HG02610 (cell line): ENCODE measurements around the gene AUP1.

ENCODE experiments used
- ATAC-seq: cut with Tn5 transposase; IDR thresholded peaks from one replicate; pipeline ENCODE4 v1.9.1; 2021; ENCODE audit warnings: mild to moderate bottlenecking, moderate library complexity; ENCODE audit not compliant: unreplicated experiment

AUP1 gene

GRCh38 chr2:74558284-74559230 lies 29.1 kb upstream of the AUP1 start:
- ATAC-seq = no peak

DNA sequence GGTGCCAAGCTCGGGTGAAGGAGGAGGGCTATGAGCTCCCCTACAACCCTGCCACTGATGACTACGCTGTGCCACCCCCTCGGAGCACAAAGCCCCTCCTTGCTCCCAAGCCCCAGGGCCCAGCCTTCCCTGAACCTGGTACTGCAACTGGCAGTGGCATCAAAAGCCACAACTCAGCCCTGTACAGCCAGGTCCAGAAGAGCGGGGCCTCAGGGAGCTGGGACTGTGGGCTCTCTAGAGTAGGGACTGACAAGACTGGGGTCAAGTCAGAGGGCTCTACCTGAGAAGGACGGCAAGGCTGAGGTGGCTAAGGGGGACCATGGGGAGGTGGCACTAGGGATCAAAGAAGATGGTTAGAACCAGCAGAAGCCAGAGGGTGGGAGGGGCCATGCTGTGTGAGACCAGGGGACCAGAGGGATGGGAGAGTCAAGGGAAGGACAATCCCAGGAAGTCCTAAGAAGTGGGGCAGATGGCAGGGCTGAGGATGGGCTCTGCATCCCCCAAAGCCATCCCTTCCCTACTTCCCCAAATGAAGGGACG lies 27.4 kb upstream of the AUP1 start:
- ATAC-seq = no peak

DNA sequence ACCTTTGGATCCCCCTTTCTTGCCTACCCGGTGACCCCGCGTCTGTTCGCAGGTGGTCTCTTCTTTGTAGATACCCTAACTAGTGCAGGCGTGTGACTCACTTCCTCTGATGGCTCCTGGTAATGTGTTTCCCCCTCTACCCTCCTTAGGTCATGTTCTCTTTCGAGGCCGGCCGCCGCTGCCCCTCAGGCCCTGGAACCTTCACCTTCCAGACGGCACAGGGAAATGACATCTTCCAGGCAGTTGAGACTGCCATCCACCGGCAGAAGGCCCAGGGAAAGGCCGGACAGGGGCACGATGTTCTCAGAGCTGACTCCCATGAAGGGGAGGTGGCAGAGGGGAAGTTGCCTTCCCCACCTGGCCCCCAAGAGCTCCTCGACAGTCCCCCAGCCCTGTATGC lies 26.7 kb upstream of the AUP1 start:
- no peak for ATAC-seq

GRCh38 chr2:74555610-74556103 lies 26.2 kb upstream of the AUP1 start:
- ATAC-seq = no peak

DNA sequence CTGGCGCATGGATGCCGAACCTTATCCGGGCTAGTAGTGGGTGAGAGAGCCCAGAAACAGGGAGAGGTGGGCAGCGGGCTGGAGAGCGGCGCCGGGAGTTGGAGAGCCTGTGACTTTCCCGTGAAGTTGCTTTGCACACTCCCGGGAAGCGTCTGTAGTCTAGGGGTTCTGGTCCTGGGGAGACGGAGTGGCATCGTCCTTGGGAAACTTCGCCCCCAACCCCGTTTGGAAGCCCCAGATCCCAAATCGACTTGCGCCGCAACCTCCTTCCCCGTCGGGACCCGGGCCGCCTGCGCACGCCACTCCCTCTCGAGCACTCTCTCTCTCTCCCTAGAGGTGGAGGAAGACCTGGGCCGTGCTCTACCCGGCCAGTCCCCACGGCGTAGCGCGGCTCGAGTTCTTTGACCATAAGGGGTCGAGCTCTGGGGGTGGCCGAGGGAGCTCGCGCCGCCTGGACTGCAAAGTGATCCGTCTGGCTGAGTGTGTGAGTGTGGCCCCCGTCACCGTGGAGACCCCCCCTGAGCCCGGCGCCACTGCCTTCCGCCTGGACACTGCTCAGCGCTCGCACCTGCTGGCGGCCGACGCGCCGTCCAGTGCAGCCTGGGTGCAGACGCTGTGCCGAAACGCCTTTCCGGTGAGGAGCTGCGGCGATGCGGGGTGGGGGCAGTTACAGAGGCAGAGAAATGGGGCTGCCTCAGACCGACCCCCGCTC lies 25.5 kb upstream of the AUP1 start:
- ATAC-seq = peak; percentile 33

DNA sequence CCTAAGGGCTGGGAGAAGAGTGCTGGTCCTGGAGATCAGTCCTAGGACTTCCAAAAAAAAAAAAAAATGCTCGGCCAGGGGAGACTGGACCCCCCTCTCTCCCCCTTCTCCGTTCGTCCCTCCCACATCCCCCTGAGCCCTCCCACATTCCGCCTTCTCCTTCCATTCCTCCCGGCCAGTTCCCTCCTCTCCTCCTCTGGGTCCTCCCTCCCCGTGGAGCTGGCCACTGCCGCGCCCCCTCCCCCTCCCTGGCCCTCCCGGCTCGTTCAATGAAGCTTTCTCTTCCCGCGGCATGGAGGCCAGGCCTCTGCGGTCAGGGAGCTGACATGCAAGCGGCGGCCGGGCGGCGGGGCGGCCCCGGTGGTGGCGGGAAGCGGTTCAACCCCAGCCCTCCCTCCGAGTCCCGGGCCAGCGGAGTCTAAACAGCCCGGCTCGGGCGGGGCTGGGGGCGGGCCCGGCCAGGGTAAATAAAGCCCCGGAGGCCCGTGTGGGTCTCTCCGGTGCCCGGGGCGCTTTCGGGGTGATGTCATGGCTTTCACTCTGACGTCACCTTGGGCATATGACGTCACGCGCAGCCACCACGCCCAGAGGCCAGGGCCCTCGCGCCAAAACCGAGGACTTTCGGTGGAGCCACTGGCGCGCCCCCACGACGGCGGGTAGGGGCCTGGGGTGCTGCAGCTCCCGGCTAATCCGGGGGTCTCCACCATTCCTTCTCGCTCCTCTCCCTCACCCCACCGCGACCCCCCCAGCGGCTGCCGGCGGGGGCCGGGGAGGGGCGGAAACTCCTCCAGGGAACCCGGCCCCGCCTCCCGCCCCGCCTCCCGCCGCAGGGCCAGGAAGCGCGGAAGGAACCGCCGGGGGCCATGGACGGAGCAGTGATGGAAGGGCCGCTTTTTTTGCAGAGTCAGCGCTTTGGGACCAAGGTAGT lies 24.6 kb upstream of the AUP1 start, which contains the start of the genes DOK1 and LOXL3:
DOK1 (plus strand) TSS at position 829 of the 928 bp plus-strand sequence; CDS start at position 864, 35 bp downstream.
LOXL3 (minus strand) TSS at position 51 of the 928 bp plus-strand sequence. CDS start 1,308 bp downstream, outside the sequence.
- ATAC-seq = peak; percentile 48

- ATAC-seq = no peak
Observed at GRCh38 chr2:74552914-74553811, 23.7 kb upstream of the AUP1 start.

DNA sequence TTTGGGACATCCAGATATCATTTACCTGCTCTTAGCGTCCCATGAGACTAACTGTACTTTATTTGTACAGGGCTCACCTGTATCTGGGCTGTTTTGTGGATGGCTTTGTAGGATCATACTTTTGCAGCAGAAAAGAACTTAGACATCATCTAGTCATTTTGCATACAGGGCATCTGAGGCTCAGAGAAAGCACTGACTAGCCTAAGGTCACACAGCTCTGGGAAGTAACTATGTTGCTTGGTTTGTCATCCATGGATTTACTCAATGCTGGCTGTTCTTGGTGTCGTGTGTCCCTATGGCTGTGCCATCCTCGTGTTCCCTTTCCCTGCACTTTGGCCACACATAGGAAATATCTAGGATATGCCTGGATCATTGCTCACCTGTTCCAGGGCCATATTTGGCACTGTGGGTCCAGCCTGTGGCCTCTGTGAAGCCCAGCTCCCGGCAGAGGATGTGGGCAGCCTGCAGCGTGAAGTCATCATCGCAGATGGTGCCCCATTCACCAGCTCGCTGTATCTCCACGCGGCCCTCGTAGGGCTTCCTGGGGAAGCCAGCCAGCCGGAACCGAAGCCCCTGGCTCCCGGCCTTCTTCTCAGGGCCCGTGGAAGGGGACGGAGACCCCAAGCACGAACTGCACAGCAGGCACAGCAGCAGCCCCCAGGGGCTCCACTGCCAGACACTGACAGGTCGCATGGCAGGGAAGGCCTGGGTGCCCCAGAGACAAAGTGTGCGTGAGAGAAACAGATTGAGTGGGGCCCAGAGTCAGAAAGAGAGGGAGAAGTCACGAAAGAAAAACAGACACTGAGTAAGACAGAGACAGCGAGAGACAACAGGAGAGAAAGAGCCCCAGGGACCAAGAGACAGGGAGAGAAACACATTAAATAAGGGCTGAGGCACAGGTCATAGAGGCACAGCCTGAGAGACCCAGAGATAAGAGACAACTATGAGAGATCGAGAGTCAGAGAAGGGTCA lies 22.7 kb upstream of the AUP1 start:
- ATAC-seq = no peak

GRCh38 chr2:74551530-74551929 lies 22.0 kb upstream of the AUP1 start:
- ATAC-seq = no peak

- no peak for ATAC-seq
Observed at GRCh38 chr2:74550231-74550630, 20.7 kb upstream of the AUP1 start.

DNA sequence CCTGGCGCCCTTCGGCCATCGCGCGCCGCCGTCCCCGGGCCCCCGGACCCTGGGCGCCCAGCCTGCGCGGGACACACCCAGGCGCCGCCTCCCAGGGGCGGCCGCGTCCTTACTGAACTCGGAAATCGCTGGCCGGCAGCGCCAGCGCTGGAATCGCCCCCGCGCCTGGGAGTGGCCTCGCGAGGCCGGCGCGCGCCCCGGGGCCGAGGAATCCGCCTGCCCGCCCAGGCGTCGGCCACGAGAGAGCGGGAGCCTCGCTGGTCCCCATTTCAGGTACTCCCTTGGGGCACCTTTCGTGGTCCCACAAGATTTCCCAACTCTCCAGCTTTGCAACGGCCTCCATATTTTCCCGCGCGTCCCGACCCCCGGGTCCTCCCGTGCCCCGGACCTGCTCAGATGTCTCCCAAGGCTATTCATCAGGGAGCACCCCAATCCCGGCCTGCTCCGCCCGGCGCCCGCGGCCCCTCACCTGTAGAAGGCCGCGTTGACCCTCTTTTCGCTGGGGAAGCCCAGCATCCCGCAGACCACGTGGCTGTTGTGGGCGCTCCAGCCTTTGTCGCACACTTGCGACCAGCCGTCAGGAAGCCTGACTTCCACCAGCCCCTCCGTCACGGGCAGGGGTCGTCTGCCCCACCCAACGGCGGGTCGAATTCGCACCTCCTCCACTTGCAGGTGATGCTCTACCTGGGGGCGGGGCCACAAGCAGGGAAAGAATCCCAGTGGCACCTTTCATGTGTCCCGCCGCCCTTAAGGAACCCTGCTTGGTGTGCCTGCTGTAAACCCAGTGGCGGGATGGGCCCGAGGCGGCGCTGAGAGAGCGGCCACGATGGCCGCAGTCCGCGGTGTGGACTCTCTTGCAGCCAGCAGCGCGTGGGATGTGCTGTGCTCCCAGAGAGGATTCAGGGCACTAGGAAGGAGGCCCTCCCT lies 19.7 kb upstream of the AUP1 start:
- ATAC-seq = no peak

- no peak for ATAC-seq
Observed at GRCh38 chr2:74548285-74548899, 18.9 kb upstream of the AUP1 start.

- ATAC-seq = no peak
Observed at GRCh38 chr2:74546004-74546403, 16.5 kb upstream of the AUP1 start.

DNA sequence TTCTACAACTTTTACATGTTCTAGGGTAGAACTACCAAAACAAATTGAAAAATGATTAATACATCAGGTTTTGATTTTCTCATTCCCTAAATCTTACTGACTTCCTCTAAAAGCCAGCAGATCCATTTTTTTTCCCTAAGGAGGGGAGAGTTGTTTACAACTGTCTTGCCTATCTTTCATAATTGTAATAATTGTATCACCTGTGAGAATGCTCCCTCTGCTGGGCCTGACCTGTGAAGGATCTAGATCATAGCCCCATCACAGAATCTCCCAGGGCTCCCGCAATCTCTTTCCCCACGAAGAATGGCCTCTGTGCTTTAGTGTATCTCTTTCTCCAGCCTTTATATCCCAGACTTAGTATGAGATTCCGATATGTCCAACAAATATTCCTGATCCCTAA lies 15.1 kb upstream of the AUP1 start:
- ATAC-seq = no peak

DNA sequence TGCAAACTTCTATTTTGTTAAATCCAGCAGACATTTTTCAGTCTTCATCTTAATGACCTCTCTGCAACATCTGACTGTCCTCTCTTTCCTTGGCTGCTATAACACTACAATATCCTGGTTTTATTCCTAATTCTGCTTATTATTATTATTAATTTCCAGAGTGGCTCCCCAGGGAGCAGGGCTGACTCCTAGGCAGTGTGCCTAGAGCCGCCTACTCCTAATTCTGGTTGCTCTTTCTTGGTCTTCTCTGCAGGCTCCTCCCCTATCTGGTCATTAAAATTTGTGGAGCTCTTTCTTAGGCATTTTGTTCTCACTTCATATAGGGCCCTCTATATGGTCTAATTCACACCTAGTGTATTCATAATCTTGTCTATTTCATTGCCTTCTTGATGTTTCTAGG lies 13.5 kb upstream of the AUP1 start:
- no peak for ATAC-seq

DNA sequence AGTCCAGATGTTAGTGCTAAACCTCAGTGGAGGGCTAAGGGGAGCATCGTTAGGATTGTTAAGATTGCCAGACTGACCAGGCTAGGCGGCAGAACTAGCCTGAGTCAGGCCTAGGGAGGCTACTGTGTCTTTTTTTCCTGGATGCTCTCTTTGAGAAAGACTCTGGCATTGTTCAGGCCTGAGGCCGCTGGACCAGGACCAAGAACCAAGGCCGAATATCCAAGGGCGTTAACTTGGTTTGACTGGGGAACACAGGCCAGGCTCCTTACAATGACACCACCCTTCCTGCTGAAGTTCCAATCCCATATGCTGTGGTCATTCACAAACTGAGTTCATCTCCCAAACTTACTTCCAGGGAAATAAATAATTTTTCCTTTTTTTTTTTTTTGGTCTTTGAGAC lies 10.8 kb upstream of the AUP1 start:
- ATAC-seq = no peak
